LoVo (cell line): ENCODE data around the gene DNAH9.
"Not testable (repeated sequence)": the region's sequence is repeated elsewhere in the genome, so short reads cannot be mapped to it uniquely, and the experiment has no call there.

Source experiments
- DNase-seq: peaks from one replicate; pipeline ENCODE4 v3.0.0-alpha.2; 2016; ENCODE audit warnings: low spot score

DNAH9 gene

DNA sequence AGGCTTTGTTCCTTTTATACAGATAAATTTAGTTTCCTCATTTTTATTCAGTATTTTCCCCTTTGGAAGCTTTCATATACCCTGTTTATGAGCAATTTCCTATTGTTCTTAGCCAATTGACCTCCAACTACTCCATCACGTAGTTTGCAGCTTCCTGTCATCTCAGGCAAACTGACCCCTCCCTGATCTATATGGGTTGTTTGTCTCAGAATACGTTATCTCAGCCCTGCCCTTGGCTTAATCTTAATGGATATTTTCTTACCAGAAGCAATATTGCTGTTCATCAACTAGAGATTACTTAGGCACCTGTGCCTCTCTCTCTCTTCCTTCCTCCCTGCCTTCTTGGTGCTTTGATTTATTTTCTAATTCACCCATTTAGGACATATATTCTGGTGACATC is 317.8 kb downstream of the DNAH9 start:
- DNase-seq: no peak

DNA sequence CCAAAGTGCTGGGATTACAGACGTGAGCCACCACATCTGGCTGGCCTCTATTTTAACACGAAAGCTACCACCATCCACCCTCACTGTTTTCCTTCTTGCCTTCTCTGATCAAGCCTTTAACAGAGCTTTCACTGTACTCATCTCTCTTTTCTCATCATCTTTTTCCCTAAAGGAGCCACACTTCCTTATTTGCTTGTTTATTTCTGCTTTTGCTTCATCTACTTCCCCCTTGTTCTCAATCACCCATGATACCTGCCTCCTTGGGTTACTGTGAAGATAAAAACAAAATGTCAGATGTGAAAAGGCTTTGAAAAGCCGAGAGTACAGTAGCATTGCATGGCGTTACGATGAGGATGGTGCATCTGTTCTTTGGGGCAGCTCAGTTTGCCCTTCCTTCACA is 319.1 kb downstream of the DNAH9 start:
- DNase-seq: no peak

DNA sequence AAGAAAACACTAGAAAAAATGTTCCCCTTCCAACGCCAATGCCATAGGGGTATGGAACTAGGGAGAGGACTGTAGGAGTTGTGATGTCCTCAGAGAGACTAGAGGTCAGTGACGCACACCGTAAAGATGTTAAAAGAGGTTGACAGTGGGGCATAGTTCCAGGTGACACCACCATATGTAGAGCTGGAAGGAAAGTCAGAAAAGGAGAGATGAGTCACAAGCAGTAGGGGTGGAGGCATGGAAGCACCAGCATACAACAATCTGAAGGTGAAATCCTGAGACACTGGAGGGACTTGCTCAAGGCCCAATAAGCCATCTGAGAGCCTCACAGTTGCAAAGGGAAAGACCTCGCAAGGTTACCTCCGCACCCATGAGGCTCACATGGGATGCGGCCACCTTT is 323.0 kb downstream of the DNAH9 start:
- no peak for DNase-seq

DNA sequence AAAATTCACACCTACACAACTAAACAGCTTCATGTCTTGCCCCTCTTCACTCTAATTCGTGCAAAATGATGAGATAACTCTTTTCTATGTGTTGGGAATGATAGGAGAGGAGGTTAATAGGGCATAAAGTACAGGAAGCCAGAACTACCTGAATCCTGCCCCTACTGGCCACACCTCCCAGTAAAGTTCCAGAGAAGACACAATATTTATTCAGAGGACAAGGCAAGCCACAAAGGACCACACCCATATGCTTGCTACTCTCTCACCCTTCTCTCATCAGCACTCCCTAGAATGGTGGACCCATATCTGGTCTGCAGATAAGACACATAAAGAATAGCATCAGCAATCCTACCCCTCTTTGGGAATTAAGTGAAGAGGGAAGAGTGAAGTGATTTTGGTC is 324.4 kb downstream of the DNAH9 start:
- DNase-seq: no peak

DNA sequence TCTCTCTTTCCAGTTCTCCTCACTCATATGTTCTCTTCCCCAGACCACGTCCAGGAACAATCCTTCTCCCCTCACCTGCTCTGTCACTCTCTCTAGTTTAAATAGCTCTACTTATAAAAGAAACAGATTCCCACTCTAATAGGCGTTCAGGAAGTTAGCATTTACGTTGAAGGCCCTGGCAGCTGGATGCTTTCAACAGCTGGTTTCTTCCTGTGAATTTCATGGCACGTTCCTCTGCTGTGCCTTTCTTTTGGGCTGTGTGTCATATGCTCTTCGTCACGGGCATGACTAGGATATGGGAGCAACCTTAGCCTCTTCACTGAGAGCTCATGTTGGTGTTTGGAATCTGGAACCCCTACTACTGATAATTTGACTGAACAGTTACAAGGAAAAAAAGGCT is 325.8 kb downstream of the DNAH9 start:
- no peak for DNase-seq

DNA sequence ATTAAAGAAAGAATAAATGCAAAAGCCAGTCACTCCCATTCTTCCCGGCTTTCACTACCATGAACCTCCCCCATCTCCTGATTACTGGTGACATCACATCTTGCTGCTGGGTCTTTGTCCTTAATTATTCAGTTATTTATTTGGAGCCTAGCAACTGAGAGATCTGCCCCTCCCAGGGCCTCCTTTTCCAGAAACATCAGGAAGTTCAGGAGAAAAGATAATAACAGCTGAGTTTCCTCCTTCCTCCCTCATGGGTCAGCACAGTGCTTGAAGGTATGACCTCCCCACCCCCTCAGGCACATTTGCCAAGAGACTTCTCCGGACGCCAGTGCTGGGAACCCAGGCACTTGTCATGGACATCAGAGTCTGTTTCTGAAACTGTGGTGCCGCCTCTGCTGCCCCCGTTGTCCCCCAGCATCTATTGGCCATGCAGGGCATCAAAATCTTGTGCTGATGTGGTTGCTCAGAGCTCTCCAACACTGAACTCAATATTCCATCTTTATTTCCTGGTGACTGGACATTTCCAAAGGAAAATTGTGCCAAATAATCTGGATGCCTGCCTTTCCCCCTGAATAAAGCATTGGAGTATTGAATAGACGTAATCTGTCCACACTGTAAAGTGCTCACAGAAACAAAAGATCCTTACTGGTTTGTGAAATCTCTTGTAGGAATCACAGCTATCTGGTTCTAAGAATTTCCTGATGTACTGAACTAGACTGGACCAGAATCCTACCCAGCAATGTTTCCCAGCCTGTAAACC is 327.2 kb downstream of the DNAH9 start:
- DNase-seq: no peak

DNA sequence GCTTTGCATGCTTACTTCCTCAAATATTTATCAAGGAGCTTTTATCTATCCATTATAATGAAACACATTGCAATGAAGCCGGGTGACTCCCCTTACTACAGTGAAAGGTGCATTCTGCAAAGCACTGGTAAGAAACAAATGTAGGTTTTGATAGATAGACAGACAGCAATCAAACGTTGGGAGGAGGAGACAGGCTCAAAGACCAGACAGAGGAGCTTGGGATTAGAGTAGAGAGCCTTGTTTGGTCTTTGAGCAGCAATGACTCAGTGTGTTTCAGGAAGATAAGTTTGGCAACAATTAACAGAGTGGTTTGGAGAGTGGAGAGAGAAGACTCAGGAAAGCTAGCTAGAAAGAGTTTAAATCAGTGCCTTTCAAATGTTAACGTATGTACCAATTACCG is 330.2 kb downstream of the DNAH9 start:
- no peak for DNase-seq

DNA sequence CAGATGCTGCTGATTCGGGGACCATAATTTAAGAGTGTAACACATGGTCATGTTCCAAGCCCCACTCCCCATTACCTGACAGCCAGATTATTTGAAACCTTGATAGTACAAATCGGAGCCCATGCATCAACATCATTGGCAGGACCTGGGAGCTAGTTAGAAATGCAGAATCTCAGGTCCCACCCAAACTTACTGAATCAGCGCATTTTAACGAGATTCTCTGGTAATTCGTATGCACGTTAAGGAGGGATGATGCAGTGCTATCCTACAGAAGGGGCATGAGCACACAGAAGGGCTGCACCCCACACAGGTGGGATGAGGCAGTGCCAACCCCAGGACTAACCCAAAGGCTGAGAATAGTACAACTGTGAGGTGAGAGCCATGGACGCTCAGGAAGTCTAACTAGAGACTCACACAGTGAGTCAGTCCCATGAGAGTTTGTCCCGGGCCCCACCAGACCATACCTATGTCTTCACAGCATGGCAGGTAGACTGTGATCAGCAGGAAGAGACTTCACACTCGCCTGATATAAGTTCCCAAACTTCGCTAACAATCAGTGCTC is 334.1 kb downstream of the DNAH9 start:
- no peak for DNase-seq

DNA sequence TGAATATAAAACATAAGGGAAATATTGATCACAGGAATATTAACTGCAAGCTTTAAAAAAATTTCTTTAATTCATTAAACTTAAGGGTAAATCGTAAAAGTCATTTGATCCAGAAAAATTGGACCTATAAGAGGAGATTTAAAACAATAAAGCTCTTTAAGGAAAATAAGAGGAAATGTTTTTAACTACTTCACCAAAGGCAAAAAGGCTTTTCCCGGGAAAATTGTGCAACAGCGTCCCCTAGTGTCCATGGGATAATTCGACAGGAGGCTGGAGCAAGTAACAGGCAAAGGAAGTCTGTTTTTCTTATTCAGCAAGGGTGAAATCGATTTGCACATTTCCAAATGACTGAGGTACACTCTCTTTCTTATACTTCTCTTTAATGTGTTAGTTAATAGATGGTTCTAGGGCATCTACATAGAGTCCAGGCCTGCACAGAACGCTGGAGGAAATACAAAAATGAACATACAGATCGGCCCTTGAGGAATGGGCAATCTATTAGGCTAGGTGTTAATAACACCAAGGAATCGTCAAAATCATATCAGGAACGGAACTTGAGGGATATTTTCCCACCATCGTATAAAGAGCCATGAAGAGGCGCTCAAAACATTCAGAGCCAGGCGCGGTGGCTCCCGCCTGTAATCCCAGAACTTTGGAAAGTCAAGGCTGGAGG is 337.6 kb downstream of the DNAH9 start:
- peak; percentile 52 for DNase-seq

DNA sequence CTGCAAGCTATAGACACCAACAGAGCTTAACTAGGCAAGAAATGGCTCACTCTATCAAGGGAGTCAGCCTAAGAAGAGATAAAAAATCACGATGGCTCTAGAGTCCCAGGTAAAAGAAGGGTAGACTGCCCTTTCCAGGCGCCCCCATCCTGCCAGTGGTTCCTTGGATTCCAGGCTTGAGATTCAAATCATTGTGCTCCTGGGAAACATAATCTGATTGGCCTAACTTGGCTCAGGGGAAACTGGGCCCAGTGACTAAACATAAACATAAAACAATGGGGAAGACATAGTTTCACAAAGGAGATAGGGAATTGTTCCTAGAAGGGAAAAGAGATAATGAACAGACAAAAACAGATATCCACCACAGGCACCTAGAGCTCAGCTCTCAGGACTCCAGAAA is 342.6 kb downstream of the DNAH9 start:
- DNase-seq: no peak

DNA sequence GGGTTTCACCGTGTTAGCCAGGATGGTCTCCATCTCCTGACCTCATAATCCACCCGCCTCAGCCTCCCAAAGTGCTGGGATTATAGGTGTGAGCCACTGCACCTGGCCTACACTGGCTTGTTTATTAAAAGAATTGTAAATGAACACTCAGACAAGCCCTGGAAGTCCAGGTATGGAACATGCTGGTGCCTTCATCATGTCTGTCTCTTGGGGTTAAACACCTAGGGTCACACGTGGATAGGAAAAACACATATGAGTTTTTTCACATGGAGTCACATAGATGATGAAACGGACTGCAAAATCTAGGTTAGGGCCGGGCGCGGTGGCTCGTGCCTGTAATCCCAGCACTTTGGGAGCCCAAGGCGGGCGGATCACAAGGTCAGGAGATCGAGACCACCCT is 344.8 kb downstream of the DNAH9 start:
- DNase-seq: not testable (repeated sequence)

DNA sequence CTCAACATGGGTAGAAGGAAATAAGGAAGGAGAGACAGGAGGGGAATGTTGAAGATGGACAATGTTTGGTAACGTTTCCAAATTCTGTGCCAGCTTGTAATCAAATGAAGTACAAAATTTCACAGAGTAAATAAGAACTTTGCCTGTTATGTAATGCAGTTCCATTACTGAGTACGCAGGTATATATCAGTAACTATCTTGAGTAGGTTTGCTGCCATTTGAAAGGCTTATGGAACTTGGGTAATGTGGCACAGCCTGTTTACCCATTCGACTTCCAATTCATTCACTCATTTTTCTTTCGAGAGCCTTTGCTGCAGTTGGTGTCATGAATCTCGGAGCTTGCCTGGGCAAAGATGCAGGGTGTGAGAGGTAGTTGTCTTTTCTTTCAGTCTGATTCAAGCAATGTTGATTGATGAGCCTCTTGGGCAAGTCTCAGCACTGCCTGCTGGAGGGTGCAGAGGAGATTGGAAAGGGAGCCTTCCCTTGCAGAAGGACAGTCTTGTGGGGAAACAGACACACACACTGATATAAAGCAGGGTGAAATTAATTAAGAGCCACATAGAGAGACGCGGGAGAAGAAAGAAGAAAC is 345.6 kb downstream of the DNAH9 start:
- DNase-seq: no peak

DNA sequence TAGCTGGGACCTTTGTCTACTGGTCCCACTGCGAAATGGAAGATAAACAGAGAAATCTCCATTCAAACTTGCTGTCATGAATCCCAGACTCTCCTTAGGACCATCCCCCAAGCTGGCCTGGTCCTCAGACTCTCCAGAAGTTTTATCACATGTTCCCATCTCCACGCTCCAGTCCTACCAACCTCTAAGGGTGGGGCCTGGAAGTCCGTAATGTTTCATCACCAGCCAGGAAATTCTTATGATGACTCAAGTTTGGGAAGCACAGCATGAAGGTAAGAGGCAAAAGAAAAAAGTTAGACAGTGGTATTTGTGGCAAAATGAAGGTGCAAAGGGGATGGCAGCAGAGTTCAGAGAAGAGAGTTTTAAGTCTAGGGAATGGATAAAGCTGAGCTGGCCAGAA is 346.3 kb downstream of the DNAH9 start:
- no peak for DNase-seq

DNA sequence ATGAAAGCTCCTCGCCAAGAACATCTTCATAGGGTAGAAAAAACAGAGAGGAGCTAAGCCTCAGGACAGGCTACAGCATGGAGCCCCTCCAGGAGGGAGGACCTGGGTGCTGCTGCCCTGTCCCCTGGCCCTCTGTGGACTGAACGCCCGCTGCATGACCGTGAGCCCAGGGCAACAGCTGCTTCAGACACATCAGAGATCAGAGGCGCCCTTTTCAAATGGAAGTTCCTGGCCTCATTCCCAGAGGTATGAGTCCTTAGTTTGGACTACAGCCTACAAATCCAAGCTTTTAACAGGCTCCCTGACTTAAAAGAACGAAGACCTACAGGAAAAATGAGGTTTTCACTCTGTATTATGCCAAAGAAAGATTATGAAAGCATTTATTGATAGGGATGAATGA is 350.5 kb downstream of the DNAH9 start:
- DNase-seq: no peak

DNA sequence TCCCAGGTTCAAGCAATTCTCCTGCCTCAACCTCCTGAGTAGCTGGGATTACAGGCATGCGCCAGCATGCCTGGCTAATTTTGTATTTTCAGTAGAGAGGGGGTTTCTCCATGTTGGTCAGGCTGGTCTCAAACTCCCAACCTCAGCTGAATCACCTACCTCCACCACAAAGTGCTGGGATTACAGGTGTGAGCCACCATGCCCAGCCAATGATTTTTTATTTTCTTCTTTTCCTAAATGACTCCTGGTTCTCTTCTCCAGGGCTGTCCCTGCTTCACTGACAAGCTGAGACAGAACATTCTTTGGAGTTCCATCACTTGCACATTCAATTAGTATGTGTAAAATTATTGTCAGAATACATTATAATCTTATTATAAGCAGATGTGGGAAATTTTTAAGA is 351.3 kb downstream of the DNAH9 start:
- not testable (repeated sequence) for DNase-seq

DNA sequence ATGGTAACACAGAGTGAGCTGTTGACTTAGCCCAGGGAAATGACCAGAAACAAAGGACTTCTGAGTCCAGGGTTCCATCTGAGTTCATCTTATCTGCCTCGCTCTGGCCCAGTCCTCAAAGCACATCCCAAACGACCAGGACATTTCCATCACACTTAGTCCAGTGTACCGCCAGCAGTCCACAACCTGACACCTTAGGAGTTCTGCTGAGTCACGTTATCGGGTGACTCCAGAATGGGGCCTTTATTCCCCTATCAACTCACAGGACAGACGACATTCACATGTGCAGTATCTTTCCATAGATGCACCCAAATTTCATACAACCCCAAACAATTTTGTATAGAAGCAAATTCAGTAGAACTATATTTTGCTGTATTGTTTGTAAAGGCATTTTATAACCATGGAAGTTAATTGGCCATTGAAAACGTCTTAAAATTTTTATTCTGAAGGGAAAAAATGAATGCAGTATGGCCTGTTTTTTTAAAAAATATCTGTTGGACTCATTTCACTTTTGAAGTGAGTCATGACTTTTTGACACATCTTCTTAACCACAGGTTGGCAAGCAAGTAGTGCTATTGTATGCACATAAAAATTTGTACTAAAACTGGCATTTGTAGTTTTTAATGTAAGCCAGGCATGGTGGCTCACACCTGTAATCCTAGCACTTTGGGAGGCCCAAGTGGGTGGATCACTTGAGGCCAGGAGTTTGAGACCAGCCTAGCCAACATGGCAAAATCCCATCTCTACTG is 352.7 kb downstream of the DNAH9 start:
- no peak for DNase-seq

DNA sequence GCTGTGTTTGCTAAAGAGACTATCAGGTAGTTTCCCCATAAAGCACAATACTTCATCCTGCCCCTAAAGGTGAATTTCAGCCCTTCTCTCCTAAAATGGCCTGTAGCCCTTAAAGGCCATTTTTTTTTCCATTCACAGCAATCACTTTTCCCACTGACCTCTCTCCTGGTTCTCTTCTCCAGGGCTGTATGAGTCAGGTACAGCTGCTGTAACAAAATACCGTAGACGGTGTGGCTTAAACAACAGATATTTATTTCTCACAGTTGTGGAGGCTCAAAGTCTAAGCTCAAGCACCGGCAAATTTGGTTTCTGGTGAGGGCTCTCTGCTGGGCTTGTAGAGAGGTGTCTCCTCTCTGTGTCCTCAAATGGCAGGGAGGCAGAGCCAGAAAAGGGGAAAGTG is 354.3 kb downstream of the DNAH9 start:
- DNase-seq: no peak

DNA sequence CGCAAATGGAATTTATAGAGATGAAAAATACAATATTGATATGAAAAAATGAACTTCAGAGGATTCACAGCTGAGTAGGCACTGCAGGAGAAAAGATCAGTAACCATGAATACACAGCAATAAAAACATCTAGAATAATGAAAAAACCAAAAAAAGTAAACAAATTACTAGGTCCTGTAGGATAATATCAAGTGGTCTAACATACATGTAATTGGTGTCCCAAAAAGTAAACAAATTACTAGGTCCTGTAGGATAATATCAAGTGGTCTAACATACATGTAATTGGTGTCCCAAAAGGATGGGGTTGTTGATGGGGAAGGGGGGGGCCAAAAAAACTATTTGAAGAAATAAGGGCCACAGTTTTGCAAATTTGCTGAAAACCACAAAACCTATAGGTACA is 355.7 kb downstream of the DNAH9 start:
- DNase-seq: no peak

DNA sequence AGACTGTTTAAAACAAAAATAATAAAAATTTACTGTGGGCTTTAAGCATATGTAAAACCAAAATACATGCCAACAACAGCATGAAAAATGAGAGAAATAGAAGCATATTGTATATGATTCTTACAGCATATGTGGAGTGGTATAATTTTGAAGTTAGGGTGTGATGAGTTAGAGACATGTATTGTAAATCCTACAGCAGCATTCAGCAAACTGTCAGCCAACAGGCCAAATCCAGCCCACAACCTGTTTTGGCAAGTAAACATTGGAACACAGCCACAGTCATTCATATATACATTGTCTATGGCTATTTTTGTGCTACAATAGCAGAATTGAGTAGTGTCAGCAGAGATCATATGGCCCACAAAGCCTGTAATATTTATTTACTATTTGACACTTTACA is 356.7 kb downstream of the DNAH9 start:
- DNase-seq: no peak

DNA sequence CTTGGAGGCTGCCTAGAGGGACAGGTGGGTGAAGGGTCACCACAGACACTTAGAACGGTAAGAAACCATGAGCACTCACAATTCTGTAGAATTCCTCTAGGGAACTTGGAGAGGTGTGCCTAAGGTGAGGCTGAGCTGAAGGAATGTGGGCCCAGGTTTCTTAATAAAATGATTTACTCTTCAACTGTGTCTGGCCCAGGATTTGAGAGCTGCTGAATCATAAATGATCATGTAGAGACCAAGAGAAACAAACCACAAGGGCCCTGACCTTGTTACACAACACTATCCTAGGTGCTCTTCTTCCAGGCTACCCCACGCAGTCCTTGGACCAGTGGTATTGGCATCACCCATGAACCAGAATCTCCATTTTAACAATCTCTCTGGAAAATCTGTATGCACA is 371.3 kb downstream of the DNAH9 start:
- no peak for DNase-seq

DNA sequence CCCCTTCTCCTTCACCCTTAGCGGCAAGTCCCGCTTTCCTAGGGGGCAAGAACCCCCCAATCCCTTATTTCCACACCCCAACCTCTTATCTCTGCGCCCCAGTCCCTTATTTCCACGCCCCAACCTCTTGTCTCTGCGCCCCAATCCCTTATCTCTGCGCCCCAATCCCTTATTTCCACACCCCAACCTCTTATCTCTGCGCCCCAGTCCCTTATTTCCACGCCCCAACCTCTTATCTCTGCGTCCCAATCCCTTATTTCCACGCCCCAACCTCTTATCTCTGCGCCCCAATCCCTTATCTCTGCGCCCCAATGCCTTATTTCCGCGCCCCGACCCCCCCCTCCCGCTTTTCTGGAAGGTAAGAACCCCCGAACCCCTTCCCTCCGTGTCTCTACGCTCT is 374.5 kb downstream of the DNAH9 start:
- DNase-seq: not testable (repeated sequence)

DNA sequence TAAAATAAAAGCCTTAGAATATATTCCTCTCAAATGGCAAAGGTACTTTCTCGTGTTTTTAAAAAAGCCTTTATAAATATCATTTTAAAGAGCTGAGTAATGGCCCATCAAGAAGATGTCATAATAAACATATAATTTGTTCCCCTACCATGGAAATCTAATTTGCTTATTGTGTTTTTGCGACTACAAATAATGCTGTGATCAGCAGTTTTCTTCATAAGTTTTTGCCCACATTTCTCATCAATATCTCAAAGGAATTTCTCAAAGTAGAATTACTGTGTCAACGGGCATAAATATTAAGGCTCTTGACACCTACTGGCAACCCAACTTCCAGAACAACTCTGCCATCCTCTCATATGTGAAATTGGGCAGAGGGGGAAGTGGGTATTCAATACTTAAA is 381.5 kb downstream of the DNAH9 start:
- no peak for DNase-seq

DNA sequence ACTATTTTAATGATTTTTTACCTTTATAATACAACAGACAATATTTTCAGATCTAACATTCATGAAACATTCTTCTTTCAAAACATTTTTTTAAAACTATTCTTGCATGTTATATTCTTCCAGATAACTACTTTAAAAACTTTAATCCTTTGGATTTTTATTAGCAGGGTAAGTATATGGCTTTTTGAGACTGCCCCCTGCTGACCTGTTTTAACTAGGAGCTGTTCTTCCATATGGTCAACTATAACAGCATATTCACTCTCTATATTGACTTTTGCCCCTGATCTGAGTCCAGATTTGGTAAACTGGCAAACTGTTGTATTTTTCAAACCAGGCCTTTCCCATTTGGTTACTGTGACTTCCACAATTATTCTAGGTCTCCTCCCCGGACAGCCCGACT is 382.5 kb downstream of the DNAH9 start:
- no peak for DNase-seq
